Globus pallidus (tissue), 1 donor: Measurements from ENCODE around the gene ATOH8.

Experiments
- DNase-seq: peaks from one replicate; pipeline ENCODE4 v3.0.0-alpha.2; 2015; ENCODE audit warnings: low spot score

ATOH8 gene

DNA sequence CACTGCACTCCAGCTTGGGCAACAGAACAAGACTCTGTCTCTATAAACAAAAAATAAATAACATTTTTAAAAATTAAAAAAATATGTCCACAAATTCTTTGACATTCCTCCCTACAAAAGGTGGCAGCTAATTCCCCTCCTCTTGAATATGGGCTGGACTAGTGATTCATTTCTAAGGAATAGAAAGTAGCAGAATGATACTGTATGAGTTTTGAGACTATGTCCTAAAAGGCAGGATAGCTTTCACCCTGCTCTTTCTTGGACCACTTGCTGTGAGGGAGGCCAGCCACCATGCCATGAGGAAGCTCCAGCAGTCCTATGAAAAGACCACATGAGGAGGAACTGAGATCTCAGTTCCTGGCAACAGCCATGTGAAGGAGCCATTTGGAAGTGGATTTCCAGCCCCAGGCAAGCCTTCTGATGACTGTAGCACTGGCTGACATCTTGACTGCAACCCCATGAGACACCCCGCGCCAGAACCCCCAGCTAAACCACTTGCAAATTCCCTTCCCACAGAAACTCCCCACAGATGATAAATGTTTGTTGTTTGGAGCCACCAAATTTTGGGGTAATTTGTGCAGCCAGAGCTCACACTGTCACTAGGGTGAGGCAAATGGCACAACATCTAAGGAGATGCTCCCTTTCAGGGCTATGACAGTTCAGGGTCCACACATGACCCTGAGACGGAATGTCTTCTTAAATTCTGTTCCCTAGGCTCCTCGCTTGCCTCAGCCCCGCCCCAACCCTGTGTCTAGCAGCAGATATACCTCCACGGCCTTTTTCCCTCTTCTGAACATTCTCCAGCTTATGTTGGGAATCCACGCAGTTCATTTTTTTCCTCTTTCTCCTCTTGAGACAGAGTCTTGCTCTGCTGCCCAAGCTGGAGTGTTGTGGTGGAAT, 17.1 kb upstream of the ATOH8 start:
- no peak for DNase-seq

DNA sequence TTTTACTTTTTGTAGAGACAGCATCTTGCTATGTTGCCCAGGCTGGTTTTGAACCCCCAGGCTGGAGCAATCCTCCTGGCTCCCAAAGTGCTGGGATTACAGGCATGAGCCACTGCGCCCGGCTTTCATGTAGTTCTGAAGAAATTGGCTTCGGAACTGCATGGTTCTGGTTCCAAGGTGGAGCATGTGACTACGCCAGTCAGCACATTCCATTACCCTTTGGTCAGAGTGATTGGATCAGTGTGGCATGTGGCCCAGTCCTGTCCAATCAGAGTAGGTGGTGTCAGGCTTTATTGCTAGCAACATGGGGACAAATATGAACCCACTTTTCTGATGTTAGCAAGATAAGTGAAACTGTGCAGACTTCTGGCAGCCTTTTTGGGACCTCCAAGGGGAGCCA, 16.3 kb upstream of the ATOH8 start:
- DNase-seq, result no peak

DNA sequence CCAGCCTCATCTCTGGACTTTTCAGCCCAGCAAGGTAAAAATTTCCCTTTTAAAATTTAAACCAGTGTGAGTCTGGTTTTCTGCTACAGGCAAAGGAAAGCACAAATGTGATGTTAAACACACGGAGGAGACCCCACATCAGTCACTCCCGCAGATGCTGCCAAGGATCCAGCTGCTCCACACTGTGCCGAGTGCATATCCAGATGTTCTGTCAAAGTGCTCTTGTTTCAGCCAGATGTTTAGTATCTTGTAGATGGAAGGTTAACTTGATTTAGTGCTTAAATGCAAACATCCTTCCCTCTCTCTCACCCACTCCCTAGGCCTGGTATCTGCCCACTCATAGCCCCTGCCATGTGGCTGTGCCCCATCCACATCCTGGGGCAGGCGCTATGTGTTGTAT, 15.8 kb upstream of the ATOH8 start:
- no peak for DNase-seq

DNA sequence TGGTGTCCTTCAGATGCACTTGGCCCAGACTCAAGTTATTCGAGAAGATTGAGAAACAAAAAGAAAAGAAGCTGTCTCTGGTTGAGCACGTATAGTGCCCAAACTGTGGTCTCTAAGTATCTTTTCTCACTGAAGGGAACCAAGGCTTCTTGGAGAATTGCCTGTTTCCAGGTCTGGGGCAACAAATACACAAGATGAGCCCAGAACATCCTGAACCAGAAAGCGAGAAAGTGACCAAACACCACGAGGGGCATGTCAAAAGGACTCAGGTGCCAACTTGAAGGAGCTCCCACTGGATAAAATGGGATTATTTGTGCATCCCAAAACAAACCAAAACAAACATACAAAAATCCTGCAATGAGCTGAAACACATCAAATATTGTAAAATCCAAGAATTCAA, 13.6 kb upstream of the ATOH8 start:
- DNase-seq, result no peak

DNA sequence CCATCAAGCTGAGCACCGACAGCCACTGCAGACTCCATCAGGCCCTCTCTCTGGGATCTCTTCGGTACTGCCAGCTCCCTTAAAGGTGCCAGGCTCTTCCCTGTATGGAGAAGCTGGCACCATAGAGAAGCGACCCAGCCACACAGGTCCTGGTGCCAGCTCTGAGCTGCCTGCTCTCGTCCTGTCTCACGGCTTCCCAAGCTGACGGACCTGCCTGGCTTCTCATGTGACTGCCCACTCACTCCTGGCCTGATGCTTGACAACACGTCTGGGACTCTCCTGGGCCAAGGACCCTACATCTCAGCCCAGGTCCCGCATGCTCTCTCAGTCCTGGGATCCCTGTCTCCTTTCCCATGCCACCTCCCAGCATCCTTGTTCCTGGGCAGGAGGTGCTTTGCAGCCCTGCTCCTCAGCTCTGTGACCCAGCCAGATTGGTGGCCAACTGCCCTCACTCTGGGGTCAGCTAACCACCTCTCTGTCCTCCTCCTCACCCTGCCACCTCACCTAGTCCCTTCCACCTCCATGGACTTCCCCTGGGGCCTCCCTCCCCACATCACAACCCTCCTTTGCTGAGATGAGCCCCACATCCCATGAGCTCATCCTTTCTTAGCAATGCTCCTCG, 12.5 kb upstream of the ATOH8 start:
- DNase-seq, result peak; percentile 62

DNA sequence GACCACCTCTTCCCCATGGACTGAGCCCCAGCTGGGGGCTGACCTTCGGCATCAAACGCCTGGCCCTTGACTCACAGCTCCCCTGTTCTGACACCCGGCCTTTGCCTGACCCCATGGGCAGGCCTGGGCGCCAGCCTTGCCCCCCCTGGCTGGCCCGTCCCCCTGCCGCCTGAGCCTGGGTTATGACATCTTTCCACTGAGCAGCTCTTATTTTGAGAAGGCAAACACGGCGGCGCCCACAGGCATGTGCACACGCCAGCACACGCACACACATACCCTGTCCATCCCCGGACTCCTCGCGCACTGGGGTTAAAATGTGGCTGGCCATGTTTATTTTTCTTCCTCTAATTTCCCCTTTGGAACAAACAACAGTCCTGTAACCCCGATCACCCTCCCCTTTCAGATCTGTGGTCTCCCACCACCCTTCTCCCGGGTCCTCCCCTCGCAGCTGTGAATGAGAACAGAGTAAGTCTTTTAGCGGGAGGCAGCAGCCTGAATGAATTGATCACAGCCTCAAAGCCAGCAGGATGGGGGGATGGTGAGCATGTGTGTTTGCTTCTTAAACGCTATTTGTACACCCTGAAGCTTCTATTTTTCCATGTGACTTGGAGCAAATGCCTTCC, 11.8 kb upstream of the ATOH8 start:
- DNase-seq, result peak; percentile 95

DNA sequence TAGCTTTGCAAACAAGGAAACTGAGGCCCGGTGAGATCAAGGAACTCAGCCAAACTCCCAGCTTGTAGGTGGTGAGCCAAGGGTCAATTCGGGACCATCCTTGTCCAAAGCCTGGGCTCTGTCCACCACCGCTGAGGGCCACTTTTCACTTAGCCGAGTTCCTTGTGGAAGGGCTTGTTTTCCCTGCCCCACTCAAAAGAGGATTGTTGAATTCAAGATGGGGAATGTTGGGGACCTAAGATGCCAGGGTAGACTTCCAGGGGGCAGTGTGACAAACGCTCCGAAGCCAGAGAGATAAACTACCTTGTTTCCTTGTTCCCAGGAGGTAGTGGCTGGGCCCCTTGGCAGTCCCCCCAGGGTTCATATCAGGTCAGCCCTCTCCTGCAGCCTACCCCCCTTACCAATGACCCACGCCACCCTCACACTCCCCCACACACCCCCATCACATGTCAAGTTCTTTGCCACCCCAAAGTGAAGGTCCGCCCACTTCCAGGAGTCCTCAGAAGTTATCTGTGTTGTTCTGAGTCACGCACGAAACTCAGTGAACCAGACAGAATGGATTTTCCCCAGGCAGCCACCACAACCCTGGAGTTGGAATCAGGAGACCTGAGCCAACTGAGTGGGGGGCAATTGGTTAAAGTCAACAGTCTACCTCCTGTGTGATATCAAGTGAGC, 10.3 kb upstream of the ATOH8 start:
- DNase-seq, result no peak

DNA sequence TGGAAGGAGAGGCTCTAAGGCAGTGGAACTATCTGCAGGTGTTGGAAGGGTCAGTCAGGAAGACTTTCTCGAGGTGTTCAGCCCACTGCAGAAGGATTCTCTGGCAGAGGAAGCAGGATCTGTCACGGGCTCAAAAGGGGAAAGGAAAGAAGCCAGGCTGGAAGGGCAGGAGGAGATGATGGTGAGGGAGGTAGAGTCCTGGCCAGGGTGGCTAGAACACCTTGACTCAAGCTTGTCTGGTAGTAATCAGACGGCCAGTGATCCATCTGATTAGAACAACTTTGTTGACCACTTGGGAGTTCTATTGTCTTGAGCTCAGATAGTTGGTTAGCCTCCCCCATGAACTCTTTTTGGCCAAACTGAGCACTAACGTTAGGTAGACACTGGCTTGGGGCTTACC, 9.7 kb upstream of the ATOH8 start:
- no peak for DNase-seq

DNA sequence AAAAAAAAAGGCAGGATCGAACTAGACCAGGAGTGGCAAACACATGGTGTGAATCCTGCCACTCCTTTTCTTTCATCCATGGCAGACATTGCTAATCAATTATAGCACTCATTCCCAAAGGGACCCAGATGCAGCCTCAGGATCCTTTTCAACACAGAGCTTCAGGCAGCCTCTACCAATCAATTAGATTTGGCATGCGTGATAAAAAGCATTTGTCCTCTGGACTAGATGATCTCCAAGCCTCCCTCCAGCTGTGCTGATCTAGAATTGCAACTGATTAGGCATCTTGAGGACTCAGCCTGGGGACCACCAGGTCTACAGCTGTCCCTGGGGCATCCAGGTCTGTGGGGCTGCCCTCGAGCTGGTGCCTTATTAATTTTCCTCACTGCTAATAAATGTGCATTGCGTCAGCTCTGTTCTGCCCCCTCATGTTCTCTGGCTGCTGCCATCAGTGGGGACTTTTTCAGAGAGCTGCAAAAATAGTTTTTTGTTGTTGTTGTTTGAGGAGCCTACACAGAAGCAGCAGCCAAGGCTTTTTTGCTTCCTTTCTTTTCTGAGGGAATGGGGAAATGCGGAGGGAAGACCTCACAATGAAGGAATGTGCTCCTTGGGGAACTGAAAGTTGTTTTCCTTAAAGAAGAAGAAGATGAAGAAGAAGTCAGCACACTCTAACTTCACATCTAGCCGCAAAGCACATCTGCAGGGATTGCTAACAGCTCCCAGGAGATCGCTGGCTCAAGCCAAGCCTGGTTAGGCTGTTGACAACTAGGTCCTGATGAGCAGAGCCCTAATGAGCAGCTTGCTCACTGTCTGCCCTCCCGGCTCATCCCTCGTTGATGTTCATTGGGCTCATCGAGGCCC, 8.8 kb upstream of the ATOH8 start:
- DNase-seq, result peak; percentile 63

DNA sequence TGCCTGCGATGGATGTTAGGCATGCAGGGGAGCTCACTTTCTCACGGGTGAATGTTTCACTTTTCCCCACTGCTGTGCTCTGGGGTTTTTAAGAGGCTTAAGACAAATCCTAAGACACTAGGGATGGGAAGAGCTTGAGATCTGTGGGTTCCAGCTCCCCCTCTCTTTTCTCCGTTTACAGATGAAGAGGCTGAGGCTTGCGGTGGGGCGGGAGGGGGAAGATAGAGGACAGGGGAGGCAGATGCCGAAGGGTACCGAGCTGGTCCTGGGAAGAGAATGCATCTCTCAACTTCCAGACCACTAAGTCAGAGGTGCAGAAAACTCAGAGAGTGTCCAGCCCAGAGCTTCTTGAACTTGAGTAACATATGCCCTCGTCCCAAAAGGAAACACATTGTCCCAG, 8.2 kb upstream of the ATOH8 start:
- DNase-seq, result no peak

DNA sequence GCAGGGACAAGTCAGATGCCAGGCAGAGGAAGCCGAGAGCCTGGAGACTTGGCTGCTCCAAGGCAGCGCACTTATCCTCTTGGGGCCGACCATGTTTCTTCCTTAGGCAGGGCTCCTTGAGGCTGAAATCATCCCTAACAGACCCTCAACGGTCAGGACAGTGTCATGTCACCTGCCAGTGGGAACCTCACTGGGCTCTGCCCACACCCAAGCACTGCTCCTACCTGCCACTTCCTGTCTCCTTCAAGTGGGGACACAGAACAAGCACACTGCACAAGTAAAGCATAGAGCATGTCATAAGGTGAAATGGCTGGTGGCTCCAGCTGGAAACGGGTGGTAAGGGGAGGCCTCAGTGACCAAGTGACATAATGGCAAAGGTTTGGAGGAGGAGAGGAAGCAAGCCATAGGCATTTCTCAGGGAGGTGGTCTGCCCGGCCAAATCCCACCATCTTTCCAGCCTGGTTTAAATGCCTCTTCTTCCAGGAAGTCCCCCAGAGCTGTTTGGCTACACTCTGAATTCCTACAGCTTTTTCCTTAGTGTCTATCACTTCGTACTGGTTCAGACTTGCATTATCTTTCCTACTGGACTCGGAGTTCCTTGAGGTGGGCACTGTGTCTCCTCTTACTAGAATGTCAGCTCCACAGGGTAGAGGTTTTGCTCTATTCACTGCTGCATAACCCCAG, 7.3 kb upstream of the ATOH8 start:
- DNase-seq, result no peak

DNA sequence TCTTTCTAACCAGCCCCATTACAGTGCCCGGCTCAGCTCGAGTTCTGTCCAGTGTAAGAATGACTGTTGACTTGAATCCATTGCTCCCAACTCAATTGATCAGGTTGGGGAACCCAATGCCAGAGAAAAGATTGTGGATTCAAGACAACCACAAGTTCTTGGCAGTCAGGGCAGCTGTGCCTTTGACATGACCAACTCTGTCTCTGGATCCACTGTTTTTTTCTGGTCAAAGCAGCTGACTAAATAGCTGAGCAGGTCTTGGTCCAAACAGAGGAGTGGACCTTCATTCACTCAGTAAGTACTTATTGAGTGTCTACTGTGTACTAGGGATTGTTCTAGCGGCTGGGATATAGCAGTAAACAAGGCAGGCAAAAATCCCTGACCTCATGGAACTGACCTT, 6.3 kb upstream of the ATOH8 start:
- no peak for DNase-seq

DNA sequence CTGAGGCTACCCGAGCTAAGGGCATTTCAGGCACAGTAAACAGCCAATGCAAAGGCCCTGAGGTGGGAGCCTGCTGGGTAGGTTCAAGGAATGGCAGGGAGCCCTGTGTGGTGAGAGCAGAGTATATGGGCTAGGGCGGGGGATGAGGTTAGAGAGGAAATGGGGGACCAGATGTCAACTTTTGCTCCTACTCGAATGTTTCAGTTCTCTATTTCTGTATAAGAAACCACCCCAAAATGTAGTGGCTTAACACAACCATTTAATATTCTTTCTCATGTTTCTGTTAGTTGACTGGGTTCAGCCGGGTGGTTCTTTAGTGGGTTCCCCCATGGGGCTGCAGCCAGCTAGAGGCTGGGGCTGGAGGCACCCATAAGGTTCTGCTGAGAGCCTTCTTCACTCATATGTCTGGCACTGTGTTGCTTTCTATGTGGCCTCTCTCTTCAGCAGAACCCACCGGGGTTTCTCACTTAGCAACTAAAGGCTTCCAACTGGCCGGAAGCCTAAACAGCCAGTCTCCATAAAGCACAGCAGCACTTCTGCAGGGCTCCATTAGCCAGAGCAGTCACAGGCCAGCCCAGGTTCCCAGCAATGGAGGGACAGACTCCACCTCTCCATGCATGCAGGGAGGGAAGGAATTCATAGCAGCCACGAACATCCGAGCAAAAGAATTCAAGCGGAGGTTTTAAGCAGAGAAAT, 5.6 kb upstream of the ATOH8 start:
- no peak for DNase-seq

DNA sequence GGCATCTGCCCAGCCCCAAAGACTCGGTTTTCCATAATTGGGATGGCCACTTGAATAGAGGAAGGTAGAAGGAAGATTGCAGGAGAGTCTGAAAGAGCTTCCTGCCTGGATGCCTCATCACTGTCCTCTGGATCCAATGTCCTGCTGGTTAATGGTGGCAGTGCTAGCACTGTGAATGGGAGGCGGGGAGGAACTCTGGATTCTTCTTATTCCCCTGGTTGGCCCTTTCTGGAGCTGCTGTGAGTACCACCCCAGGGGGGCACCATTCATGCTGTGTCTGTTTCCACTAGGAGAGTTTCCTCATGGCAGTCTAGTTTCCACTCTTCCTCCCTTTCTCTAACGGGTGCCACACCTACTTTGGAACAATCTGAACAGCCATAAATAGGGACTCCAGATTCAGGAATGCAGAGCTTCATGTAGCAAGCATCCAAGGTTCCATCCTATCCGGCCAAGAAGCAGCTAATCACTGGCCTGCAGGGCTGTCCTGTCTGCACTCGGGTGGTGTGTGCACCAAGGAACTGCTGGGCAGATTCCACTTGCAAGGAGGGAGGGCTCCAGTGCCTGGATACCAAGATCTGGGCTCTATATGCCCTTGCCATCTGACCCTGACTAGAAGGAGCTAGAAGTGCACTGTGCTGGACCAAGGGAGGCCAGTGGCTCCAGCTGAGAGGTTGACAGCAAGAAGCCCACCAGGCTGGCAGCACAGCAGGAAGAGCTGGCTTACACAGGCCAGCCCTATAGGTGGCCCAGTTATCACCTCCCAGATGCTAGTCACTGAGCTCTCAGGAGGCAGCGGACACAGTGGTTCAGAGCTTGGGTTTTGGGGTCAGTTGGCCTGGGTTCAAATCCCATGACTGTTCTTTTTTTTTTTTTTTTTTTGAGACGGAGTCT, 4.6 kb upstream of the ATOH8 start:
- DNase-seq, result no peak

DNA sequence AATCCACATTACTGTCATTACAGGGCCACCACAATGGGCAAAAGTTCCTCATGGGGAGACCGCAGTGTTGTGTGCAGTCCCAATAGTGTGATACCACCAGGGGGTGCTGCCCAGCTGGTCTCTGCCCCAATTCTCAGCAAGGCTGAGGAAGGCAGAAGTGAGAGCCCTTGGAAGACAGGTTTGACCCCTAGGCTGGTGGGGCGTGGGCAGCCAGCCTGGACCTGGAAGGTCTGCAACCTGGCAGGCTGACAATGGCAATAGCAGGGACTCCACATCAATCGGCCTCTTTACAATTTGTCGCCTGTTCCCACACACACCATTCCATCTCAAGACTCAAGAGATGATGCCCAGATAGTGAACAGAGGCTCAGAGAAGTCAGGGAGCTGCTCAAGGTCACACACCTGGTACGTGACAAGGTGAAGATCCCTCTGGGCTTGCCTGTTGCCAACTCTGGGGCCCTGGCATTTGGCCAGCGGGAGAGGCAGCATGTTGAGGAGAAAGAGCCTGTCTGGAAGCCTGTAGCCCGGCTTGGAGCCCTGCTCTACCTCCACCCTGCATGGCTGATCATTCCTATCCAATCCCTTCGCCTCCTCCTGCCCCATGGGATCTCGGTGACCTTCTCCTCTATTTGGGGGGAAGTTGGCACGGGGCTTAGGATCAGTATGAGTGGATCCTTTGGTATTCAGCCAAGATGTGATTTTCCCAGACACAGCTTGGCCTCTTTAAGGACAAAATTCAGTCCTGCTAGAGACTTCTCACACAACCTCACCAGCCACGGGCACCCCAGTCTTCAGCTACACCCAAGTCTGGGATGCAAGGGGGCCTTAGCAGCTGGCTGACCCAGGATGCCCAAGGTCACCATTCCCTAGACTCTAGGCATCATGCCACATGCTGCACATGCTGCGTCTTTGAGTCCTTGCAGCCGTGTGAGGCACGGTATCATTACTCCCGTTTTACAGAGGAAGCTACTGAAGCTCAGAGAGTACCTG, 2.9 kb upstream of the ATOH8 start:
- DNase-seq, result peak; percentile 82

DNA sequence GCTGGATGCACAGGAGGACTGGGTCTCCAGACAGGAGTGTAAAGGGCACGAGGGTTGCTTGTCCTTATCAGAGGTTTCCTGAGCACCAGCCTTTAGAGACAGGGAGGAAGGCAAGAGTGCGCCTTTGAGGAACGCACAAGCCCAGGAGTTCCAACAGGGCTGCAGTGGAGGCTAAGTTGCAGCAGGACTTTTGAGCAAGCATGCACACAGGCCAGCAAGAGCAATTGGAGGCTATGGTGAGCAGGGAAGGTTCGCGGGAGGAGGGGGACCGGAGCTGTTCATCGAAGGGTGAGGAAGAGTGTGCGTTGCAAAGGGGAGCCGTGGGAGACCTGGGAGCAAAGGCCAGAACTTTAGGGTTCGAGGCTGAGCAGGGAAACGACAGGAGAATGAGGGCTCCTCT, 2.2 kb upstream of the ATOH8 start:
- DNase-seq, result no peak

DNA sequence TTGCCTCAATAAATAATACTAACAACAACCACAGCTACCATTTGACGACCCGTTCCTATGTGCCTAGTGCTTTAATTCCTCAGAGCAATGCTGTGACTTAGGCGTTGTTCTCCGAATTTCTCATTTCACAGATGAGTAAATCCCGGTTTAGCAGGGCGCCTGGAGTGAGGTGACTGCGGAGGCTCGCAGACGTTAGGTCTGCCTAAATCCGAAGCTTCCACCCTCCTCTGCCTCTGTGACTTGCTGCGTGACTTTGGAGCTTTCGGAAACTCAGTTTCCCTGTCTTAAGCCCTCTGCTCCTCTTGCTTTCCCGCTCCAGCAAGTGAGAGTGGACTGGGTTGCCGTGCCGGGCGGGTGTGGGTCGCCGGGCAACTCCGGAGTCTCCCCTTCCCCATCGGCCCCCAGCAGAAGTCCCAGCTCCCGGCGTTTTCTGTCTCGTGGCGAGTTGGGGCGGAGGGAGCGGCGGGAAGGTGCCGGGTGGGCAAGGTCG, 711 bp upstream of the ATOH8 start:
- no peak for DNase-seq
